Erythroblast (primary cell): Measurements from ENCODE around the gene ETDA.

Experiments used
- DNase-seq, 2 experiments: peaks; one replicate each; lab custom pipeline; 2025; lab: John Stamatoyannopoulos, UW
- GATA1 ChIP-seq: IDR thresholded peaks from 2 replicates; pipeline ENCODE4 v1.6.1; 2011; ENCODE audit warnings: low read depth, mild to moderate bottlenecking, control low read depth, low read length, moderate library complexity
- POLR2A ChIP-seq: IDR thresholded peaks from 2 replicates; pipeline ENCODE4 v1.6.1; 2011; ENCODE audit warnings: mild to moderate bottlenecking, low read length

ETDA gene

GRCh38 chrX:135302269-135302873, 50.5 kb downstream of the ETDA start:
- no peak for DNase-seq
- no peak for TF ChIP-seq GATA1
- TF ChIP-seq POLR2A, result no peak
